ENCODE measurements around the gene STRIP1. TPM values are rescaled to one million over a fixed set of nuclear protein-coding genes. Genes with fewer than 3 reads are reported as not detected.
"Not testable (repeated sequence)": the region's sequence is repeated elsewhere in the genome, so short reads cannot be mapped to it uniquely, and the experiment has no call there.

The STRIP1 gene
- polyA plus RNA-seq, 1 of the 3 experiments (the other 2 are of a cell fraction): 34.6 TPM

DNA sequence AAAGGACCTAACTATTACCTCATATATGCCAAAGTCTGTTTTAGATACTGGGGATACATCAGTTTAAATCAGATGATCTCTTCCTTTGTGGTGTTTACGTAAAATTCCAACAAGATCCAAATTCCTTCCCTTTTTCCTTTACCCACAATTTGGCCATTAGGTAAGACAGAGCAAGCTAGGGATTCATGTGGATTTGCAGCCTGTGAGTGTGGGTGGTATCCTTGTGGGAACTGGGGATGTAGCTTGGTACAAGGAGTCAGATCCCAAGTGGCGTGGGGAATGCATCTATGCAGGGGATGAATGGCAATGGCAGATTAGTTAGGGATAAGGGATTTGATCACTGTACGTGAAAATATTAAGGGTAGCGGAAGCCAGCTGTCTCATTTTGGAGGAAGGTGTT lies 9.8 kb upstream of the STRIP1 start (continued):
- TF ChIP-seq, protein P1, sequence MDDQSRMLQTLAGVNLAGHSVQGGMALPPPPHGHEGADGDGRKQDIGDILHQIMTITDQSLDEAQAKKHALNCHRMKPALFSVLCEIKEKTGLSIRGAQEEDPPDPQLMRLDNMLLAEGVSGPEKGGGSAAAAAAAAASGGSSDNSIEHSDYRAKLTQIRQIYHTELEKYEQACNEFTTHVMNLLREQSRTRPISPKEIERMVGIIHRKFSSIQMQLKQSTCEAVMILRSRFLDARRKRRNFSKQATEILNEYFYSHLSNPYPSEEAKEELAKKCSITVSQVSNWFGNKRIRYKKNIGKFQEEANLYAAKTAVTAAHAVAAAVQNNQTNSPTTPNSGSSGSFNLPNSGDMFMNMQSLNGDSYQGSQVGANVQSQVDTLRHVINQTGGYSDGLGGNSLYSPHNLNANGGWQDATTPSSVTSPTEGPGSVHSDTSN (IDR thresholded peaks at IDR 0.05): no peak
- no peak for TF ChIP-seq RCOR1 (IDR thresholded peaks at IDR 0.05; ENCODE audit: low read length)
- TF ChIP-seq, protein P2, sequence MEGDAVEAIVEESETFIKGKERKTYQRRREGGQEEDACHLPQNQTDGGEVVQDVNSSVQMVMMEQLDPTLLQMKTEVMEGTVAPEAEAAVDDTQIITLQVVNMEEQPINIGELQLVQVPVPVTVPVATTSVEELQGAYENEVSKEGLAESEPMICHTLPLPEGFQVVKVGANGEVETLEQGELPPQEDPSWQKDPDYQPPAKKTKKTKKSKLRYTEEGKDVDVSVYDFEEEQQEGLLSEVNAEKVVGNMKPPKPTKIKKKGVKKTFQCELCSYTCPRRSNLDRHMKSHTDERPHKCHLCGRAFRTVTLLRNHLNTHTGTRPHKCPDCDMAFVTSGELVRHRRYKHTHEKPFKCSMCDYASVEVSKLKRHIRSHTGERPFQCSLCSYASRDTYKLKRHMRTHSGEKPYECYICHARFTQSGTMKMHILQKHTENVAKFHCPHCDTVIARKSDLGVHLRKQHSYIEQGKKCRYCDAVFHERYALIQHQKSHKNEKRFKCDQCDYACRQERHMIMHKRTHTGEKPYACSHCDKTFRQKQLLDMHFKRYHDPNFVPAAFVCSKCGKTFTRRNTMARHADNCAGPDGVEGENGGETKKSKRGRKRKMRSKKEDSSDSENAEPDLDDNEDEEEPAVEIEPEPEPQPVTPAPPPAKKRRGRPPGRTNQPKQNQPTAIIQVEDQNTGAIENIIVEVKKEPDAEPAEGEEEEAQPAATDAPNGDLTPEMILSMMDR (IDR thresholded peaks at IDR 0.05): no peak
- TF ChIP-seq EZH2phosphoT487 (IDR thresholded peaks at IDR 0.05; ENCODE audit: borderline replicate concordance, low read depth): no peak

DNA sequence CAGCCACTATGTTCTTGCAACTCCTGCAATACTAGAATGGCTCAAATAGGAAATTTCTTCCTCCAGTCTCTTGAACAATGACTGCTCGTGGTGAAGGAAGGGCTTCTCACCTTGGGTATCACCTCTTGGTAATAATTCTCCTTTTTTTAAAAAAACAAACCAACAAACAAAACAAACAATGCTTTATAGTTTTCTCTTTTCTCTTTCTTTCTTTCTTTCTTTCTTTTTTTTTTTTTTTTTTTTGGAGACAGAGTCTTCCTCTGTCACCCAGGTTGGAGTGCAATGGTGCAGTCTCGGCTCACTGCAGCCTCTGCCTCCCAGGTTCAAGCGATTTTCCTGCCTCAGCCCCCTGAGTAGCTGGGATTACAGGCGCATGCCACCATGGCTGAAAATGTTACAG lies 3.7 kb upstream of the STRIP1 start:
- not testable (repeated sequence) for DNase-seq; H3K27ac ChIP-seq (ENCODE audit: low read depth in 2 of 2, low read length in 1 of 2); H3K4me1 ChIP-seq (ENCODE audit: control insufficient read depth in 1 of 2, insufficient read depth in 2 of 2, low read depth in 1 of 2, low read length in 1 of 2); H3K27me3 ChIP-seq (ENCODE audit: insufficient read depth); H3K9me3 ChIP-seq; H3K9ac ChIP-seq; H3K9me2 ChIP-seq; H3K4me2 ChIP-seq; H3F3A ChIP-seq (replicated peaks; ENCODE audit: insufficient read depth); H4K20me1 ChIP-seq (ENCODE audit: insufficient read depth); H3K4me3 ChIP-seq (ENCODE audit: low read depth in 2 of 2, low read length in 1 of 2); H3K36me3 ChIP-seq (replicated peaks in 1 of 2; ENCODE audit: control insufficient read depth in 1 of 2, insufficient read depth in 2 of 2, low read length in 1 of 2)
- ChIA-PET CTCF (interaction anchor here (0.7 to 42.0 kb wide), 16 partner anchors 14 to 430 kb away, joined by 3 to 1768 read pairs (median 10); partner anchors contain the start of gene UBL4B), POLR2A (interaction anchor here (0.6 kb wide), 1 partner anchor 17 kb away, joined by 3 read pairs; no protein-coding TSS in a partner anchor)
- 0 out of 2 replicates have a peak overlapping the region, but pooled peaks have one; percentile 42 for H2AFZ ChIP-seq (ENCODE audit: low read depth)
- peaks cover 12% of the 10 kb centered on the region for H3K79me2 ChIP-seq (ENCODE audit: insufficient read depth)
- 80% methylated on average over 4 of the region's 4 CpGs for whole genome bisulfite sequencing (ENCODE audit: low lambda C conversion rate)

DNA sequence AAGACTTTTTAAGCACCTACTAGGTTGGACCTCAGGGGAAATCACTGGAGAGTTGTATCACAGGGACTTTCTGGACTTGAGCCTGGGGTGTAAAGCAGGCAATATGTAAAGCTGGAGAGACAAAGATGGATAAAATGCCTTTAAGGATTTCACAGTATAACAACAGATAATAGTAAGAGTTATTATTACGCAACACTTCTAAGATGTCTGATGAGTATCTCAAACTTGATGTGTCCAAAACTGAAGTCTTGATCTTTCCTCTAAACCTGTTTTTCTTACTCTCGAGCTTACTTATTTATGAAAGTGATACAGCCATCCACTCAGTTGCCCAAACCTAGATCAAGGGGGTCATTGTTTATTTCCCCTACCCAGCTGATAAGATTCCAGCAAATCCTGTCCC lies 2.1 kb upstream of the STRIP1 start:
- no peaks in the 10 kb centered on the region for H3K9me3 ChIP-seq
- H3K4me1 ChIP-seq (ENCODE audit: control insufficient read depth in 1 of 2, insufficient read depth in 2 of 2, low read depth in 1 of 2, low read length in 1 of 2): peaks cover 4 to 9% of the 10 kb centered on the region in 2 experiments; a peak in 3 of 4 replicates
- no peak for DNase-seq
- no peaks in the 10 kb centered on the region for H3K27me3 ChIP-seq (ENCODE audit: insufficient read depth)
- peaks cover under 1 to 2% of the 10 kb centered on the region in 2 experiments for H3K36me3 ChIP-seq (replicated peaks in 1 of 2; ENCODE audit: control insufficient read depth in 1 of 2, insufficient read depth in 2 of 2, low read length in 1 of 2)
- peaks cover 11% of the 10 kb centered on the region; the same call in 1 of the 2 replicates for H4K20me1 ChIP-seq (ENCODE audit: insufficient read depth)
- H3K79me2 ChIP-seq (ENCODE audit: insufficient read depth): peaks cover 28% of the 10 kb centered on the region
- no peaks in the 10 kb centered on the region for H3K9me2 ChIP-seq
- H3F3A ChIP-seq (replicated peaks; ENCODE audit: insufficient read depth): peaks cover 5% of the 10 kb centered on the region
- 91% methylated on average over 2 of the region's 2 CpGs for WGBS (ENCODE audit: low lambda C conversion rate)
- no peak overlapping the region for H3K4me2 ChIP-seq
- no peak overlapping the region for H3K4me3 ChIP-seq (ENCODE audit: low read depth in 2 of 2, low read length in 1 of 2)
- no peak overlapping the region for H2AFZ ChIP-seq (ENCODE audit: low read depth)
- ChIA-PET CTCF (interaction anchor here (1.0 to 42.0 kb wide), 5 partner anchors 12 to 68 kb away, joined by 3 to 1768 read pairs (median 4); partner anchors contain the start of gene UBL4B), POLR2A (no interaction called here)
- no peak overlapping the region for H3K9ac ChIP-seq
- TF ChIP-seq, protein P2 (IDR thresholded peaks at IDR 0.05): no peak
- TF ChIP-seq TEAD4 (IDR thresholded peaks at IDR 0.05; ENCODE audit: borderline replicate concordance, insufficient read depth) (no peak), NRF1 (IDR thresholded peaks at IDR 0.05; ENCODE audit: low read depth, low read length) (no peak)
- no peak overlapping the region for H3K27ac ChIP-seq (ENCODE audit: low read depth in 2 of 2, low read length in 1 of 2)
